Kidney (tissue), 14 donors: ENCODE measurements around the gene CPSF7. TPM values are rescaled to one million over a fixed set of nuclear protein-coding genes. Genes with fewer than 3 reads are reported as not detected.
"Not testable (repeated sequence)": the region's sequence is repeated elsewhere in the genome, so short reads cannot be mapped to it uniquely, and the experiment has no call there.

Experiments
- DNase-seq, 5 donors: peaks; one replicate each; pipeline ENCODE4 v3.0.0-alpha.2; 2013 to 2020
- FAIRE-seq: peaks from 2 replicates; lab custom pipeline; 2012; peaks lifted over from hg19 to GRCh38; lab: Jason Lieb, UNC
- H3K27ac ChIP-seq, 2 donors: one replicate each; pipeline ENCODE4 v1.7.0; 2013; ENCODE audit warnings: low read depth in 2 of 2, low read length in 2 of 2, inconsistent platforms in 1 of 2
- H3K27me3 ChIP-seq: one replicate; pipeline ENCODE4 v1.7.1; 2013; ENCODE audit warnings: low read length, inconsistent platforms; ENCODE audit not compliant: control insufficient read depth, insufficient read depth
- H3K36me3 ChIP-seq, 3 donors: one replicate each; pipeline versions ENCODE4 v1.7.0 to v1.7.1; 2013; ENCODE audit warnings: low read length in 3 of 3, control low read depth in 1 of 3, inconsistent platforms in 1 of 3; ENCODE audit not compliant: insufficient read depth in 3 of 3, control insufficient read depth in 2 of 3
- H3K4me1 ChIP-seq, 3 donors: one replicate each; pipeline versions ENCODE4 v1.7.0 to v1.7.1; 2013; ENCODE audit warnings: low read length in 3 of 3, inconsistent platforms in 1 of 3, low read depth in 1 of 3; ENCODE audit not compliant: control insufficient read depth in 2 of 3, insufficient read depth in 2 of 3
- H3K4me3 ChIP-seq, 3 donors: one replicate each; pipeline versions ENCODE4 v1.7.0 to v1.8.1; 2013; ENCODE audit warnings: low read length in 3 of 3, control low read depth in 1 of 3, inconsistent platforms in 1 of 3
- H3K9ac ChIP-seq, 3 donors: one replicate each; pipeline versions ENCODE4 v1.7.0 to v1.7.1; 2013; ENCODE audit warnings: low read length in 3 of 3, control low read depth in 1 of 3, inconsistent platforms in 1 of 3
- H3K9me3 ChIP-seq, 3 donors: one replicate each; pipeline versions ENCODE4 v1.7.0 to v1.7.1; 2013; ENCODE audit warnings: low read length in 3 of 3, control low read depth in 1 of 3, inconsistent platforms in 1 of 3; ENCODE audit not compliant: control insufficient read depth in 2 of 3, insufficient read depth in 1 of 3
- intact Hi-C: fragments of 100-400 bp; cut with DNase I; formaldehyde crosslinking; loops from one replicate; pipeline ENCODE4 v1.11.1; 2022
- polyA plus RNA-seq: library from polyadenylated mRNA; stranded (reverse); fragments of 350-450 nt; fragmentation: Illumina TruSeq; extraction: RNeasy Lipid Tissue Mini Kit (QIAGEN cat#74804); gene quantifications from one replicate; pipeline ENCODE4 v1.2.3, GENCODE V29; 2014; ENCODE audit warnings: low read depth, low replicate concordance; ENCODE audit not compliant: insufficient read depth
- total RNA-seq: library from RNA; stranded (reverse); fragmentation: NEBNext Ultra II Directional; extraction: Animal tissue kit (Norgen Biotek cat#: 25700); gene quantifications from one replicate; pipeline ENCODE4 v1.2.1, GENCODE V29; 2021
- TF ChIP-seq, protein P1 (sequence below): IDR thresholded peaks from 3 replicates; pipeline ENCODE4 v1.5.1; 2012; ENCODE audit warnings: mild to moderate bottlenecking, moderate library complexity, borderline replicate concordance; ENCODE audit not compliant: insufficient read depth; ENCODE audit errors: extremely low read depth
- donor health status: control.
- donor health status: control.
- donor health status: control.
- donor health status: control.
- donor health status: control.
- donor health status: DM: yes; HTN: yes; CAD: no.
- donor health status: Normal renal cell carcinoma (clear cell type).

CPSF7 gene
- total and polyA plus RNA-seq, 2 donors from 2014 or later: 28.4 to 94.5 TPM

DNA sequence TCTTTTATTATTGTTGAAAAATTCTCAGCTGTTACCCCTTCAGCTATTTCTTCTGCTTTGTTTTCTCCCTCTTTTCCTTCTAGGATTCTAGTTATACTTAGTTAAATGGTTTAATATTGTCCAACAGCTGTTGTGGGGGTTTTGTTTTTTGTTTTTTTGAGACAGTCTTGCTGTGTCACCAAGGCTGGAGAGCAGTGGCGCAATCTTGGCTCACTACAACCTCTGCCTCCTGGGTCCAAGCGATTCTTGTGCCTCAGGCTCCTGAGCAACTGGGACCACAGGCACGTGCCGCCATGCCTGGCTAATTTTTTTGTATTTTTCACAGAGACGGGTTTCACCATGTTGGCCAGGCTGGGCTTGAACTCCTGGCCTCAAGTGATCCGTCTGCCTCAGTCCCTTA is 12.8 kb upstream of the CPSF7 start:
- FAIRE-seq (no peak), DNase-seq (no peak)
- TF ChIP-seq, protein P1, sequence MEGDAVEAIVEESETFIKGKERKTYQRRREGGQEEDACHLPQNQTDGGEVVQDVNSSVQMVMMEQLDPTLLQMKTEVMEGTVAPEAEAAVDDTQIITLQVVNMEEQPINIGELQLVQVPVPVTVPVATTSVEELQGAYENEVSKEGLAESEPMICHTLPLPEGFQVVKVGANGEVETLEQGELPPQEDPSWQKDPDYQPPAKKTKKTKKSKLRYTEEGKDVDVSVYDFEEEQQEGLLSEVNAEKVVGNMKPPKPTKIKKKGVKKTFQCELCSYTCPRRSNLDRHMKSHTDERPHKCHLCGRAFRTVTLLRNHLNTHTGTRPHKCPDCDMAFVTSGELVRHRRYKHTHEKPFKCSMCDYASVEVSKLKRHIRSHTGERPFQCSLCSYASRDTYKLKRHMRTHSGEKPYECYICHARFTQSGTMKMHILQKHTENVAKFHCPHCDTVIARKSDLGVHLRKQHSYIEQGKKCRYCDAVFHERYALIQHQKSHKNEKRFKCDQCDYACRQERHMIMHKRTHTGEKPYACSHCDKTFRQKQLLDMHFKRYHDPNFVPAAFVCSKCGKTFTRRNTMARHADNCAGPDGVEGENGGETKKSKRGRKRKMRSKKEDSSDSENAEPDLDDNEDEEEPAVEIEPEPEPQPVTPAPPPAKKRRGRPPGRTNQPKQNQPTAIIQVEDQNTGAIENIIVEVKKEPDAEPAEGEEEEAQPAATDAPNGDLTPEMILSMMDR: no peak
- Histone ChIP-seq H3K27me3 (no peaks in the 10 kb centered on the region), H3K4me3 (no peak overlapping the region), H3K36me3 (peaks cover 8 to 37% (median 28%) of the 10 kb centered on the region in 3 donors), H3K9ac (no peak overlapping the region), H3K27ac (no peak overlapping the region), H3K4me1 (peaks cover 0 to 3% (median 0%) of the 10 kb centered on the region in 3 donors), H3K9me3 (no peaks in the 10 kb centered on the region)
- intact Hi-C loops: no loop called here

DNA sequence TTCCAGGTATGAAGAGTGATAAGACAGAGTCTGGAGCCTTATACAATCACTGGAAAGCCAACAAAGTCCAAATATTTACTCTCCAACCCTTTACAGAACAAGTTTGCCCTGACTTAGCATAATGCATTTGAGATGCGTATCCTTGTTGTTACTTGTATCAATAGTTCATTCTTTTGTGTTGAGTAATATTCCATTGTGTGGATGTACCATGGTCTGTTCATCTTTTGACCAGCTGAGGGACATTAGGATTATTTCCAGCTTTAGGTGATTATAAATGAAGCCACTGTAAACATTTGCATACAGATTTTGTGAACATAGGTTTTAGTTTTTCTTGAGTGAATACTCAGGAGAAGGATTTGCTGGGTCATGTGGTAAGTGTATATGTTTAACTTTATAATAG is 9.8 kb upstream of the CPSF7 start:
- no peak overlapping the region for H3K27ac ChIP-seq
- no peak overlapping the region for H3K4me3 ChIP-seq
- H3K9ac ChIP-seq: no peak overlapping the region
- TF ChIP-seq, protein P1: no peak
- H3K36me3 ChIP-seq: peaks cover 5 to 23% (median 20%) of the 10 kb centered on the region in 3 donors
- DNase-seq: no peak
- peaks cover 0 to 8% (median 0%) of the 10 kb centered on the region in 3 donors for H3K4me1 ChIP-seq
- H3K27me3 ChIP-seq: no peaks in the 10 kb centered on the region
- intact Hi-C loops: no loop called here
- H3K9me3 ChIP-seq: no peaks in the 10 kb centered on the region
- no peak for FAIRE-seq

DNA sequence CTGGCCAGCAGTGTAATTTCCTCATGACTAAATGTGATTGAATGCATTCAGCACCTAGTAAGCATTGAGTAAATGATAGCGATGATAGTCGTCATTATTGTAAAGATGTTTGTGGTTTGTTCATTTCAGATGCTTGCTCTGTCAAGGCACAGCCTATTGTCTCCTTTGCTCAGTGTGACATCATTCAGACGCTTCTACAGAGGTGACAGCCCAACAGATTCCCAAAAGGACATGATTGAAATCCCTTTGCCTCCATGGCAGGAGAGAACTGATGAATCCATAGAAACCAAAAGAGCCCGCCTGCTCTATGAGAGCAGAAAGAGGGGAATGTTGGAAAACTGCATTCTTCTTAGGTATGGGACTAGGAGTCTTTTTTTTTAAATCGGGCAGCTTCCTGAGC is 7.7 kb upstream of the CPSF7 start:
- no peak for DNase-seq
- H3K27ac ChIP-seq: no peak overlapping the region
- TF ChIP-seq, protein P1: no peak
- peaks cover 5 to 25% (median 20%) of the 10 kb centered on the region in 3 donors for H3K36me3 ChIP-seq
- FAIRE-seq: no peak
- intact Hi-C loops: no loop called here
- H3K9me3 ChIP-seq: no peaks in the 10 kb centered on the region
- H3K4me1 ChIP-seq: peaks cover 0 to 8% (median 0%) of the 10 kb centered on the region in 3 donors
- H3K9ac ChIP-seq: no peak overlapping the region
- H3K27me3 ChIP-seq: no peaks in the 10 kb centered on the region
- no peak overlapping the region for H3K4me3 ChIP-seq

DNA sequence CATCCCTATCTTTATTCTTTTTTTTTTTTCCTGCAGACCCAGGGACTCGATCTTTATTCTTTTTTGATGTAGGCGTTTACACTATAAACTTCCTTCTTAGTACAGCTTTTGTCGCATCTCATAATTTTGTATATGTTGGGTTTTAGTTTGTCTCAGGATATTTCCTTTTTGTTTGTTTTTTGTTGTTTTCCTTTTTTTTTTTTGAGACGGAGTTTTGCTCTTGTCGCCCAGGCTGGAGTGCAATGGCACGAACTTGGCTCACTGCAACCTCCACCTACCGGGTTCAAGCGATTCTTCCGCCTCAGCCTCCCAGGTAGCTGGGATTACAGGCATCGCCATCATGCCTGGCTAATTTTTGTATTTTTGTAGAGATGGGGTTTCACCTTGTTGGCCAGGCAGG is 1.1 kb upstream of the CPSF7 start:
- H3K4me1 ChIP-seq: peaks cover 0 to 13% (median 8%) of the 10 kb centered on the region in 3 donors
- FAIRE-seq: not testable (repeated sequence)

More for the DNA sequence above, 1.1 kb upstream of the CPSF7 start:
- H3K27me3 ChIP-seq, DNase-seq, H3K27ac ChIP-seq, H3K9me3 ChIP-seq, intact Hi-C loops: not testable (repeated sequence)
- H3K36me3 ChIP-seq: peaks cover 7 to 15% (median 11%) of the 10 kb centered on the region in 3 donors
- peak overlapping the region; percentile 99 to 100 (median 100) for H3K4me3 ChIP-seq
- peak overlapping the region in 2 of 3 donors; percentile 99 to 100 for H3K9ac ChIP-seq
